ENCODE measurements around the gene SVOP. TPM values are rescaled to one million over a fixed set of nuclear protein-coding genes. Genes with fewer than 3 reads are reported as not detected.

The SVOP gene
- polyA plus RNA-seq, 3 donors = not detected

DNA sequence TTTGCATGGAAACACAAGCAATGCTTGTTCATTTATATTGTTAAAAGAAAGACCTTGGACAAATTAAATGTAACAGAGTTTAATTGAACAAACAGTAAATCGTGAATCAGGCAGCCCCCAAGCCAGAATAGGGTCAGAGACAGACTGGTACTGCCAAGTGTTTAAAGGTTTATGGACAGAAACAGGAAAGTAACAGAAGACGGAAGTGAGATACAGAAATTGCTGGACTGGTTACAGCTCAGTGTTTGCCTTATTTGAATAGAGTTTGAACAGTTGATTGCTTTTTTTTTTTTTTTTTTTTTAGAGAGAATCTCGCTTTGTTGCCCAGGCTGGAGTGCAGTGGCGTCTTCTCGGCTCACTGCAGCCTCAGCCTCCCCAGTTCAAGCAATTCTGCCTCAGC is 90.7 kb downstream of the SVOP start:
- no peak overlapping the region for H3K4me2 ChIP-seq (replicated peaks; ENCODE audit: extremely low read depth, low read length, poor library complexity, severe bottlenecking)
- peaks cover 10 to 13% of the 10 kb centered on the region in 2 donors for H3K4me1 ChIP-seq (ENCODE audit: control insufficient read depth in 1 of 2, insufficient read depth in 2 of 2, low read length in 2 of 2)
- Mint-ChIP-seq H3K36me3 (no peaks in the 10 kb centered on the region), H3K27ac (peak overlapping the region in 5 of 7 donors; percentile 28 to 68 (median 36)), H3K4me1 (peaks cover 8% of the 10 kb centered on the region), H3K9me3 (peaks cover 0 to 5% (median 0%) of the 10 kb centered on the region in 7 donors), H3K27me3 (ENCODE audit: low read depth in 3 of 3) (peaks cover 0 to 3% (median 0%) of the 10 kb centered on the region in 3 donors), H3K4me3 (no peak overlapping the region)
- H3K4me3 ChIP-seq (replicated peaks in 1 of 3; ENCODE audit: low read depth in 2 of 3, low read length in 3 of 3) = no peak overlapping the region
- no peaks in the 10 kb centered on the region for H3K36me3 ChIP-seq (replicated peaks in 1 of 2; ENCODE audit: control insufficient read depth in 1 of 2, insufficient read depth in 2 of 2, low read length in 2 of 2)
- no peaks in the 10 kb centered on the region for H3K79me2 ChIP-seq (ENCODE audit: insufficient read depth, low read length)
- intact Hi-C loops (cut with micrococcal nuclease) = no loop called here
- H3K27ac ChIP-seq (ENCODE audit: low read depth in 1 of 2, low read length in 2 of 2) = peak overlapping the region in 1 of 2 donors; percentile 26
- 27% methylated on average over 2 of the region's 5 CpGs for WGBS (ENCODE audit: insufficient coverage)
- DNase-seq = peak in 1 of 3 donors; percentile 24
- no peaks in the 10 kb centered on the region for H3K27me3 ChIP-seq (ENCODE audit: control insufficient read depth in 2 of 2, insufficient read depth in 2 of 2, low read length in 2 of 2)
- no peaks in the 10 kb centered on the region for H3K9me3 ChIP-seq (replicated peaks in 1 of 2; ENCODE audit: control insufficient read depth in 1 of 2, insufficient read depth in 1 of 2, low read length in 2 of 2)
- no peak overlapping the region for H2AFZ ChIP-seq (ENCODE audit: insufficient read depth, low read depth, low read length, poor library complexity, severe bottlenecking)
- no peak overlapping the region for H3K9ac ChIP-seq (ENCODE audit: insufficient read depth, low read length, poor library complexity, severe bottlenecking)
- TF ChIP-seq, protein P1, sequence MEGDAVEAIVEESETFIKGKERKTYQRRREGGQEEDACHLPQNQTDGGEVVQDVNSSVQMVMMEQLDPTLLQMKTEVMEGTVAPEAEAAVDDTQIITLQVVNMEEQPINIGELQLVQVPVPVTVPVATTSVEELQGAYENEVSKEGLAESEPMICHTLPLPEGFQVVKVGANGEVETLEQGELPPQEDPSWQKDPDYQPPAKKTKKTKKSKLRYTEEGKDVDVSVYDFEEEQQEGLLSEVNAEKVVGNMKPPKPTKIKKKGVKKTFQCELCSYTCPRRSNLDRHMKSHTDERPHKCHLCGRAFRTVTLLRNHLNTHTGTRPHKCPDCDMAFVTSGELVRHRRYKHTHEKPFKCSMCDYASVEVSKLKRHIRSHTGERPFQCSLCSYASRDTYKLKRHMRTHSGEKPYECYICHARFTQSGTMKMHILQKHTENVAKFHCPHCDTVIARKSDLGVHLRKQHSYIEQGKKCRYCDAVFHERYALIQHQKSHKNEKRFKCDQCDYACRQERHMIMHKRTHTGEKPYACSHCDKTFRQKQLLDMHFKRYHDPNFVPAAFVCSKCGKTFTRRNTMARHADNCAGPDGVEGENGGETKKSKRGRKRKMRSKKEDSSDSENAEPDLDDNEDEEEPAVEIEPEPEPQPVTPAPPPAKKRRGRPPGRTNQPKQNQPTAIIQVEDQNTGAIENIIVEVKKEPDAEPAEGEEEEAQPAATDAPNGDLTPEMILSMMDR (IDR thresholded peaks at IDR 0.05) = no peak
- no peaks in the 10 kb centered on the region for H4K20me1 ChIP-seq (ENCODE audit: insufficient read depth, low read length)

- Mint-ChIP-seq H3K9me3 (peaks cover 0 to 5% (median 0%) of the 10 kb centered on the region in 7 donors), H3K36me3 (no peaks in the 10 kb centered on the region), H3K27ac (peak overlapping the region in 1 of 7 donors; percentile 58), H3K4me1 (peaks cover 8% of the 10 kb centered on the region), H3K27me3 (ENCODE audit: low read depth in 3 of 3) (peaks cover 0 to 3% (median 0%) of the 10 kb centered on the region in 3 donors), H3K4me3 (no peak overlapping the region)
- Histone ChIP-seq H3K27ac (ENCODE audit: low read depth in 1 of 2, low read length in 2 of 2) (no peak overlapping the region), H3K9ac (ENCODE audit: insufficient read depth, low read length, poor library complexity, severe bottlenecking) (no peak overlapping the region), H4K20me1 (ENCODE audit: insufficient read depth, low read length) (no peaks in the 10 kb centered on the region), H3K9me3 (replicated peaks in 1 of 2; ENCODE audit: control insufficient read depth in 1 of 2, insufficient read depth in 1 of 2, low read length in 2 of 2) (no peaks in the 10 kb centered on the region), H3K4me2 (replicated peaks; ENCODE audit: extremely low read depth, low read length, poor library complexity, severe bottlenecking) (no peak overlapping the region), H3K79me2 (ENCODE audit: insufficient read depth, low read length) (no peaks in the 10 kb centered on the region), H3K36me3 (replicated peaks in 1 of 2; ENCODE audit: control insufficient read depth in 1 of 2, insufficient read depth in 2 of 2, low read length in 2 of 2) (no peaks in the 10 kb centered on the region), H2AFZ (ENCODE audit: insufficient read depth, low read depth, low read length, poor library complexity, severe bottlenecking) (no peak overlapping the region), H3K4me1 (ENCODE audit: control insufficient read depth in 1 of 2, insufficient read depth in 2 of 2, low read length in 2 of 2) (peaks cover 10 to 13% of the 10 kb centered on the region in 2 donors), H3K4me3 (replicated peaks in 1 of 3; ENCODE audit: low read depth in 2 of 3, low read length in 3 of 3) (no peak overlapping the region), H3K27me3 (ENCODE audit: control insufficient read depth in 2 of 2, insufficient read depth in 2 of 2, low read length in 2 of 2) (no peaks in the 10 kb centered on the region)
- TF ChIP-seq, protein P1 (IDR thresholded peaks at IDR 0.05) = no peak
- no peak for DNase-seq
- intact Hi-C loops (cut with micrococcal nuclease) = no loop called here
- WGBS (ENCODE audit: insufficient coverage) = 100% methylated on average over 6 of the region's 8 CpGs
These were observed 92.2 kb downstream of the SVOP start for GRCh38 chr12:108928695-108929094.

Data from CD14-positive monocyte (primary cell).